Peyer's patch (tissue), 4 donors: ENCODE results near the gene GPC2.

Experiments
- POLR2A ChIP-seq, 2 donors: fragments of 450-650 bp; IDR thresholded peaks; one replicate each; pipeline ENCODE4 v1.5.1; 2017; ENCODE audit warnings: antibody characterized with exemption in 2 of 2, mild to moderate bottlenecking in 2 of 2, moderate library complexity in 2 of 2
- TF ChIP-seq, protein P1 (sequence below), 6 experiments: fragments of 450-650 bp in 4 of 6; fragments of 200-600 bp in 2 of 6; sonication (generic) in 1 of 6; IDR thresholded peaks; one replicate each; pipeline ENCODE4 v1.5.1; 2017 to 2019; ENCODE audit warnings: antibody characterized with exemption in 6 of 6, mild to moderate bottlenecking in 3 of 6, moderate library complexity in 1 of 6

DNA sequence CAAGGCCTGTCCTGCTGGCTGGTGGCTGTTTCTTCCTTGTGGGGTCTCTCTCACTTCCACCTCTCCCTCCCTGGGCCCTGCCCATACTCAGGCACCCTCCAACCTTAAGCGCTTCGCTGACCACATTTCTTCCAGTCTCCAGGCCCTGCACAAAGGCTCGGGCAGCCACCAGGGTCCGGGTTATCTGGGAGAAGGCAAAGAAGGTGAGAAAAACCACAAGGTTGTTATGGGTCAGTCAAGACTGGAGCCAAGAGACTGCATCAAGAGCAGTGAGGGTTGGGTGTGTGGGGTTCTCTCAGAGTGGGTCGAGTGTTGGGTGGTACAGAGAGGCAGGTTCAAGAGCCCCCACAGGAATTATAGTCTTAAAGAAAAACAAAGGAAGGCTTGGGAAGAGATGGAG lies 2.6 kb downstream of the GPC2 start:
- TF ChIP-seq, protein P1, sequence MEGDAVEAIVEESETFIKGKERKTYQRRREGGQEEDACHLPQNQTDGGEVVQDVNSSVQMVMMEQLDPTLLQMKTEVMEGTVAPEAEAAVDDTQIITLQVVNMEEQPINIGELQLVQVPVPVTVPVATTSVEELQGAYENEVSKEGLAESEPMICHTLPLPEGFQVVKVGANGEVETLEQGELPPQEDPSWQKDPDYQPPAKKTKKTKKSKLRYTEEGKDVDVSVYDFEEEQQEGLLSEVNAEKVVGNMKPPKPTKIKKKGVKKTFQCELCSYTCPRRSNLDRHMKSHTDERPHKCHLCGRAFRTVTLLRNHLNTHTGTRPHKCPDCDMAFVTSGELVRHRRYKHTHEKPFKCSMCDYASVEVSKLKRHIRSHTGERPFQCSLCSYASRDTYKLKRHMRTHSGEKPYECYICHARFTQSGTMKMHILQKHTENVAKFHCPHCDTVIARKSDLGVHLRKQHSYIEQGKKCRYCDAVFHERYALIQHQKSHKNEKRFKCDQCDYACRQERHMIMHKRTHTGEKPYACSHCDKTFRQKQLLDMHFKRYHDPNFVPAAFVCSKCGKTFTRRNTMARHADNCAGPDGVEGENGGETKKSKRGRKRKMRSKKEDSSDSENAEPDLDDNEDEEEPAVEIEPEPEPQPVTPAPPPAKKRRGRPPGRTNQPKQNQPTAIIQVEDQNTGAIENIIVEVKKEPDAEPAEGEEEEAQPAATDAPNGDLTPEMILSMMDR (IDR thresholded peaks at IDR 0.05) = no peak
- no peak for TF ChIP-seq POLR2A (IDR thresholded peaks at IDR 0.05)
